GM23248 (cell line): ENCODE data around the gene MTHFR.

Source experiments
- EZH2 ChIP-seq: fragments of 200-600 bp; sonication (generic); IDR thresholded peaks from 2 replicates; pipeline ENCODE4 v1.6.1; 2018; ENCODE audit warnings: antibody characterized with exemption, mild to moderate bottlenecking; ENCODE audit not compliant: insufficient read depth, poor library complexity, severe bottlenecking
- EZH2phosphoT487 ChIP-seq: fragments of 200-600 bp; sonication (generic); IDR thresholded peaks from 2 replicates; pipeline ENCODE4 v1.6.1; 2018; ENCODE audit warnings: antibody characterized with exemption, moderate library complexity, mild to moderate bottlenecking, low read depth; ENCODE audit not compliant: insufficient read depth

GRCh38 chr1:11748294-11749202 lies 57.2 kb downstream of the MTHFR start:
- TF ChIP-seq EZH2 (no peak), EZH2phosphoT487 (no peak)
